Renal pelvis (tissue), 4 donors: ENCODE data around the gene CACNG6. TPM values are rescaled to one million over a fixed set of nuclear protein-coding genes. Genes with fewer than 3 reads are reported as not detected.
"Not testable (repeated sequence)": the region's sequence is repeated elsewhere in the genome, so short reads cannot be mapped to it uniquely, and the experiment has no call there.

ENCODE experiments used
- DNase-seq: peaks from one replicate; pipeline ENCODE4 v3.0.0-alpha.2; 2013
- polyA plus RNA-seq, 3 donors: library from polyadenylated mRNA; unstranded; fragments of 120-200 nt; gene quantifications; one replicate each; pipeline ENCODE4 v1.2.1, GENCODE V29; 2013; ENCODE audit not compliant: insufficient read length in 3 of 3

CACNG6 gene
- polyA plus RNA-seq, 3 donors = 0.65 to 0.88 (median 0.73) TPM

GRCh38 chr19:53999694-54000093 lies 8.3 kb downstream of the CACNG6 start:
- DNase-seq = no peak

- DNase-seq = no peak
Observed at GRCh38 chr19:54001496-54001895, 10.1 kb downstream of the CACNG6 start.

GRCh38 chr19:54002495-54003315 lies 11.3 kb downstream of the CACNG6 start:
- no peak for DNase-seq

GRCh38 chr19:54009440-54009839 lies 18.0 kb downstream of the CACNG6 start:
- DNase-seq = no peak

- no peak for DNase-seq
Observed at GRCh38 chr19:54010474-54010873, 19.0 kb downstream of the CACNG6 start.

GRCh38 chr19:54011507-54012211 lies 20.2 kb downstream of the CACNG6 start:
- peak; percentile 14 for DNase-seq

GRCh38 chr19:54013866-54014265 lies 22.4 kb downstream of the CACNG6 start:
- no peak for DNase-seq

- DNase-seq = peak; percentile 28
Observed at GRCh38 chr19:54014920-54015560, 23.6 kb downstream of the CACNG6 start.

- no peak for DNase-seq
Observed at GRCh38 chr19:54017261-54017660, 25.8 kb downstream of the CACNG6 start.

GRCh38 chr19:54021363-54021762 lies 29.9 kb downstream of the CACNG6 start:
- DNase-seq = no peak

- DNase-seq = no peak
Observed at GRCh38 chr19:54021932-54022331, 30.5 kb downstream of the CACNG6 start.

GRCh38 chr19:54023191-54023590 lies 31.8 kb downstream of the CACNG6 start:
- no peak for DNase-seq

GRCh38 chr19:54024660-54025059 lies 33.2 kb downstream of the CACNG6 start:
- DNase-seq = no peak

- no peak for DNase-seq
Observed at GRCh38 chr19:54026656-54027055, 35.2 kb downstream of the CACNG6 start.

GRCh38 chr19:54029301-54029700 lies 37.9 kb downstream of the CACNG6 start:
- DNase-seq = no peak

GRCh38 chr19:54029930-54030490 lies 38.6 kb downstream of the CACNG6 start:
- DNase-seq = peak; percentile 46

- DNase-seq = no peak
Observed at GRCh38 chr19:54030895-54031586, 39.6 kb downstream of the CACNG6 start.

- no peak for DNase-seq
Observed at GRCh38 chr19:54035215-54036178, 44.1 kb downstream of the CACNG6 start.

- DNase-seq = not testable (repeated sequence)
Observed at GRCh38 chr19:54036542-54036941, 45.1 kb downstream of the CACNG6 start.

- no peak for DNase-seq
Observed at GRCh38 chr19:54040003-54040402, 48.6 kb downstream of the CACNG6 start.
